ENCODE data around the gene FOXK1.
"Not testable (repeated sequence)": the region's sequence is repeated elsewhere in the genome, so short reads cannot be mapped to it uniquely, and the experiment has no call there.

The FOXK1 gene

GRCh38 chr7:4641667-4642467 is 40.2 kb upstream of the FOXK1 start:
- Mint-ChIP-seq H3K27ac (no peak overlapping the region), H3K9me3 (peaks cover 19% of the 10 kb centered on the region), H3K27me3 (ENCODE audit: low read depth, poor library complexity) (peaks cover 12% of the 10 kb centered on the region)

DNA sequence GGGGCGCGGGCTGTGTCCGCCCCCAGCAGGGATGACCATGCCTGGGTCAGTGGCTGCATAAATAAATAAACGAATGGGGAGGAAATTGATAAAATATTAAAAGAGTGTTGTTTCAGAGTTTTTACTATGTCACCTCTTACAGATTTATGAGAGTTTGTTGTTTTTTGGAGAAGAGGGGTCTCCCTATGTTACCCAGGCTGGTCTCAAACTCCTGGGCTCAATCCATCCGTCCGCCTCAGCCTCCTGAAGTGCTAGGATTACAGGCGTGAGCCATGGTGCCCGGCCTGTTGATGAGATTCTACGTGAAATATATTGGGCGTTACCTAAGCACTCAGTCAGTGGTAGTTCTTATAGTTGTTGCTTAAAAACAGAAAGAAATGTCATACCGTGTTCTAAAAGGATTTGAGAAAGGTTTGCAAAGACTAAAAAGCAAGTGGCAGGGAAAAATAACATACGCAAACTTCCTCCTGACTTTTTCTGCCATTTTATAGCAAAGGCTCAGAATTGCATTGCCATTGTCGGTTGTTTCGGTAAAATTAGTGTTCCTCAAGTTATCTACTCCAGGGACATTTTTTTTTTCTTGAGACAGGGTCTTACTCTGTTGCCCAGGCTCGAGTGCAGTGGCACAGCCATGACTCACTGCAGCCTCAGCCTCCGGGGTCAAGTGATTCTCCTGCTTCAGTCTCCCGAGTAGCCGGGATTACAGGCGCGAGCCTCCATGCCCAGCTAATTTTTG is 39.5 kb upstream of the FOXK1 start:
- Mint-ChIP-seq H3K27ac (no peak overlapping the region), H3K9me3 (peaks cover 19% of the 10 kb centered on the region), H3K4me1 (no peaks in the 10 kb centered on the region), H3K36me3 (ENCODE audit: low read depth) (peaks cover 5% of the 10 kb centered on the region), H3K27me3 (ENCODE audit: low read depth, poor library complexity) (peaks cover 12% of the 10 kb centered on the region), H3K4me3 (peak overlapping the region; percentile 71)
- DNase-seq = no peak
- TF ChIP-seq, protein P1, sequence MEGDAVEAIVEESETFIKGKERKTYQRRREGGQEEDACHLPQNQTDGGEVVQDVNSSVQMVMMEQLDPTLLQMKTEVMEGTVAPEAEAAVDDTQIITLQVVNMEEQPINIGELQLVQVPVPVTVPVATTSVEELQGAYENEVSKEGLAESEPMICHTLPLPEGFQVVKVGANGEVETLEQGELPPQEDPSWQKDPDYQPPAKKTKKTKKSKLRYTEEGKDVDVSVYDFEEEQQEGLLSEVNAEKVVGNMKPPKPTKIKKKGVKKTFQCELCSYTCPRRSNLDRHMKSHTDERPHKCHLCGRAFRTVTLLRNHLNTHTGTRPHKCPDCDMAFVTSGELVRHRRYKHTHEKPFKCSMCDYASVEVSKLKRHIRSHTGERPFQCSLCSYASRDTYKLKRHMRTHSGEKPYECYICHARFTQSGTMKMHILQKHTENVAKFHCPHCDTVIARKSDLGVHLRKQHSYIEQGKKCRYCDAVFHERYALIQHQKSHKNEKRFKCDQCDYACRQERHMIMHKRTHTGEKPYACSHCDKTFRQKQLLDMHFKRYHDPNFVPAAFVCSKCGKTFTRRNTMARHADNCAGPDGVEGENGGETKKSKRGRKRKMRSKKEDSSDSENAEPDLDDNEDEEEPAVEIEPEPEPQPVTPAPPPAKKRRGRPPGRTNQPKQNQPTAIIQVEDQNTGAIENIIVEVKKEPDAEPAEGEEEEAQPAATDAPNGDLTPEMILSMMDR (IDR thresholded peaks at IDR 0.05) = no peak

More at GRCh38 chr7:4641667-4642467, 40.2 kb upstream of the FOXK1 start:
- H3K4me3 Mint-ChIP-seq = peak overlapping the region; percentile 71
- peak; percentile 96 for DNase-seq
- no peaks in the 10 kb centered on the region for H3K4me1 Mint-ChIP-seq
- TF ChIP-seq, protein P1 (IDR thresholded peaks at IDR 0.05) = no peak
- H3K36me3 Mint-ChIP-seq (ENCODE audit: low read depth) = peaks cover 5% of the 10 kb centered on the region

DNA sequence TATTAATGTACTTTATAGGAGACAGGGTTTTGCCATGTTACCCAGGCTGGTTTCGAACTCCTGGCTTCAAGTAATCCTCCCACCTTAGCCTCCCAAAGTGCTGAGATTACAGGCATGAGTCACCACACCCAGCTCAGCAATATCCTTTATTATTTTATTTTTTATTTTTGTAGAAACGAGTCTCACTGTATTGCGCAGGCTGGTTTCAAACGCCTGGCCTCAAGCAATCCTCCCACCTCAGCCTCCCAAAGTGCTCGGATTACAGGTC is 39.0 kb upstream of the FOXK1 start:
- H3K4me1 Mint-ChIP-seq; DNase-seq; H3K27ac Mint-ChIP-seq; H3K36me3 Mint-ChIP-seq (ENCODE audit: low read depth); H3K4me3 Mint-ChIP-seq: not testable (repeated sequence)
- peaks cover 12% of the 10 kb centered on the region for H3K27me3 Mint-ChIP-seq (ENCODE audit: low read depth, poor library complexity)
- peaks cover 19% of the 10 kb centered on the region for H3K9me3 Mint-ChIP-seq

GRCh38 chr7:4645246-4645645 is 36.8 kb upstream of the FOXK1 start:
- H3K9me3 Mint-ChIP-seq = peaks cover 17% of the 10 kb centered on the region
- H3K36me3 Mint-ChIP-seq (ENCODE audit: low read depth) = peaks cover 5% of the 10 kb centered on the region
- H3K27ac Mint-ChIP-seq = no peak overlapping the region
- H3K27me3 Mint-ChIP-seq (ENCODE audit: low read depth, poor library complexity) = peaks cover 9% of the 10 kb centered on the region
- DNase-seq = no peak
- H3K4me1 Mint-ChIP-seq = peaks cover 2% of the 10 kb centered on the region
- TF ChIP-seq, protein P1 (IDR thresholded peaks at IDR 0.05) = no peak
- no peak overlapping the region for H3K4me3 Mint-ChIP-seq

DNA sequence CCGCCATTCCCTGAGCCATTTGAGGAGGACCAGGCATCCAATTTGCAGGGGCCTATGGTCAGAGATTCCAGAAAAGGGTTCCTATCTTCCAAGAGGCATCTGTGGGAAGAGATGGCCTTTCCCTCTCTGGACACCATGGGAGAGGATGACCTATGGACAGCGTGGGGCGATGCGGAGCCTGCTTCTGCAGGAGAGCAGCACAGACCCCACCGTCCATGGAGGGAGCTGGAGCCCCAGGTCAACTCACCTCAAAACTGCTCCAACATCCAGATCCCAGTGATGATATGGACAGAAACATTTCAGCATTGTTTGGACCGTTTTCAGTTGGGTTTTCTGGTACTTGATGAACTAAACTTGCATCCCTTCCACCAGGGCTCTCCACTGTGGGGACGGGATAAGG is 34.0 kb upstream of the FOXK1 start:
- H3K27ac Mint-ChIP-seq = no peak overlapping the region
- H3K4me1 Mint-ChIP-seq = peaks cover 14% of the 10 kb centered on the region
- DNase-seq = no peak
- H3K9me3 Mint-ChIP-seq = peaks cover 18% of the 10 kb centered on the region
- TF ChIP-seq, protein P1 (IDR thresholded peaks at IDR 0.05) = no peak
- peaks cover 8% of the 10 kb centered on the region for H3K27me3 Mint-ChIP-seq (ENCODE audit: low read depth, poor library complexity)
- H3K36me3 Mint-ChIP-seq (ENCODE audit: low read depth) = peaks cover 5% of the 10 kb centered on the region
- no peak overlapping the region for H3K4me3 Mint-ChIP-seq

GRCh38 chr7:4650433-4651047 is 31.6 kb upstream of the FOXK1 start:
- peak; percentile 19 for DNase-seq
- H3K27me3 Mint-ChIP-seq (ENCODE audit: low read depth, poor library complexity) = peaks cover 5% of the 10 kb centered on the region
- H3K4me1 Mint-ChIP-seq = peaks cover 14% of the 10 kb centered on the region
- peaks cover 5% of the 10 kb centered on the region for H3K36me3 Mint-ChIP-seq (ENCODE audit: low read depth)
- peak overlapping the region; percentile 93 for H3K27ac Mint-ChIP-seq
- peaks cover 16% of the 10 kb centered on the region for H3K9me3 Mint-ChIP-seq
- TF ChIP-seq, protein P1 (IDR thresholded peaks at IDR 0.05) = no peak
- H3K4me3 Mint-ChIP-seq = no peak overlapping the region
